A673 (cell line): ENCODE measurements around the gene NXT1. TPM values are rescaled to one million over a fixed set of nuclear protein-coding genes. Genes with fewer than 3 reads are reported as not detected.

Experiments used
- BruUV-seq: library from RNA; stranded (reverse); fragments of 400-500 nt; replicated peaks from 2 replicates; lab custom pipeline; 2021; lab: Mats Ljungman, UMichigan
- CTCF ChIA-PET: fragments of 300-600 bp; sonication (Branson Sonifier 250); formaldehyde crosslinking; loops from one replicate; lab custom pipeline; 2022; ENCODE audit warnings: antibody characterized with exemption; lab: Charles Lee
- POLR2A ChIA-PET: fragments of 300-600 bp; sonication (Branson Sonifier 250); formaldehyde crosslinking; loops from one replicate; lab custom pipeline; 2022; ENCODE audit warnings: antibody characterized with exemption; ENCODE audit not compliant: low non-redundant PET; lab: Charles Lee
- DNase-seq: peaks from one replicate; pipeline ENCODE4 v3.0.0-alpha.2; 2015; ENCODE audit warnings: low spot score
- H3K27ac ChIP-seq: fragments of 200-600 bp; sonication (generic); 2 replicates; pipeline ENCODE4 v1.5.1; 2016; ENCODE audit warnings: mixed run types, low read depth, mild to moderate bottlenecking, mixed read lengths, antibody characterized with exemption, low read length; ENCODE audit not compliant: poor library complexity, severe bottlenecking
- H3K27me3 ChIP-seq: fragments of 200-600 bp; sonication (generic); replicated peaks from 2 replicates; pipeline ENCODE4 v1.6.1; 2017; ENCODE audit warnings: mixed run types, low read depth, mild to moderate bottlenecking, mixed read lengths, antibody characterized with exemption, low read length; ENCODE audit not compliant: insufficient read depth, poor library complexity
- H3K36me3 ChIP-seq: fragments of 200-600 bp; sonication (generic); 2 replicates; pipeline ENCODE4 v1.6.1; 2016; ENCODE audit warnings: mixed run types, mild to moderate bottlenecking, mixed read lengths, antibody characterized with exemption, low read length; ENCODE audit not compliant: insufficient read depth, poor library complexity, severe bottlenecking
- H3K4me1 ChIP-seq: fragments of 200-600 bp; sonication (generic); 2 replicates; pipeline ENCODE4 v1.6.1; 2017; ENCODE audit warnings: mixed run types, mild to moderate bottlenecking, mixed read lengths, antibody characterized with exemption, low read length; ENCODE audit not compliant: insufficient read depth, poor library complexity, severe bottlenecking
- H3K4me3 ChIP-seq: fragments of 200-600 bp; sonication (generic); 2 replicates; pipeline ENCODE4 v1.5.1; 2016; ENCODE audit warnings: low read depth, mixed run types, mild to moderate bottlenecking, mixed read lengths, low read length; ENCODE audit not compliant: poor library complexity, severe bottlenecking
- H3K9me3 ChIP-seq: fragments of 200-600 bp; sonication (generic); 2 replicates; pipeline ENCODE4 v1.6.1; 2016; ENCODE audit warnings: mixed run types, low read depth, mild to moderate bottlenecking, mixed read lengths, antibody characterized with exemption, low read length; ENCODE audit not compliant: poor library complexity, severe bottlenecking
- CTCF ChIP-seq: fragments of 300-800, 200-600 bp; sonication (generic); conservative IDR thresholded peaks from 2 replicates; pipeline ENCODE4 v1.5.1; 2017; ENCODE audit warnings: low read depth, mild to moderate bottlenecking, antibody characterized with exemption, low read length, moderate library complexity, mixed read lengths
- EZH2 ChIP-seq: fragments of 200-600 bp; sonication (generic); IDR thresholded peaks from 2 replicates; pipeline ENCODE4 v1.6.1; 2017; ENCODE audit warnings: borderline replicate concordance, low read depth, mild to moderate bottlenecking, mixed read lengths, antibody characterized with exemption, low read length; ENCODE audit not compliant: poor library complexity, severe bottlenecking
- intact Hi-C: fragments of 100-400 bp; cut with micrococcal nuclease; formaldehyde crosslinking; loops from one replicate; pipeline ENCODE4 v1.10.0; 2022; ENCODE audit not compliant: unreplicated experiment
- total RNA-seq: library from RNA; stranded (reverse); gene quantifications from 2 replicates; pipeline ENCODE4 v1.2.3, GENCODE V29; 2021

NXT1 gene
- total RNA-seq, 1 experiment from 2014 or later: 34.4 TPM

GRCh38 chr20:23374441-23374840 is 23.9 kb downstream of the NXT1 start:
- Histone ChIP-seq H3K4me3 (no peak overlapping the region), H3K9me3 (no peaks in the 10 kb centered on the region), H3K27me3 (no peaks in the 10 kb centered on the region), H3K4me1 (no peaks in the 10 kb centered on the region), H3K27ac (no peak overlapping the region), H3K36me3 (peaks cover 76% of the 10 kb centered on the region)
- POLR2A ChIA-PET: no interaction called here
- CTCF ChIA-PET: no interaction called here
- no TSS peak for BruUV-seq
- intact Hi-C loops: no loop called here
- DNase-seq: no peak
- no peak for TF ChIP-seq EZH2
- TF ChIP-seq CTCF: no peak

- POLR2A ChIA-PET: no interaction called here
- no peaks in the 10 kb centered on the region for H3K9me3 ChIP-seq
- no peak for DNase-seq
- intact Hi-C loops: no loop called here
- TF ChIP-seq CTCF (no peak), EZH2 (no peak)
- BruUV-seq: no TSS peak
- H3K27me3 ChIP-seq: no peaks in the 10 kb centered on the region
- no peaks in the 10 kb centered on the region for H3K4me1 ChIP-seq
- no peak overlapping the region for H3K4me3 ChIP-seq
- CTCF ChIA-PET: no interaction called here
- H3K27ac ChIP-seq: no peak overlapping the region
- peaks cover 64% of the 10 kb centered on the region for H3K36me3 ChIP-seq
Observed at GRCh38 chr20:23375827-23376226, 25.2 kb downstream of the NXT1 start.

- Histone ChIP-seq H3K27ac (no peak overlapping the region), H3K9me3 (no peaks in the 10 kb centered on the region), H3K27me3 (no peaks in the 10 kb centered on the region), H3K36me3 (peaks cover 40% of the 10 kb centered on the region), H3K4me3 (no peak overlapping the region), H3K4me1 (no peaks in the 10 kb centered on the region)
- ChIA-PET POLR2A (no interaction called here), CTCF (no interaction called here)
- no peak for TF ChIP-seq CTCF
- no peak for TF ChIP-seq EZH2
- no peak for DNase-seq
- intact Hi-C loops: no loop called here
- BruUV-seq: no TSS peak
Observed at GRCh38 chr20:23379772-23380171, 29.2 kb downstream of the NXT1 start.
